HG03457 (cell line): Measurements from ENCODE around the gene GAS2L3.
"Not testable (repeated sequence)": the region's sequence is repeated elsewhere in the genome, so short reads cannot be mapped to it uniquely, and the experiment has no call there.

Experiments
- ATAC-seq: cut with Tn5 transposase; IDR thresholded peaks from one replicate; pipeline ENCODE4 v1.9.1; 2021; ENCODE audit warnings: moderate number of reproducible peaks; ENCODE audit not compliant: unreplicated experiment

The GAS2L3 gene

GRCh38 chr12:100574187-100575074 is 947 bp downstream of the GAS2L3 start:
- ATAC-seq: no peak

GRCh38 chr12:100576331-100577036 is 3.0 kb downstream of the GAS2L3 start:
- ATAC-seq: no peak

GRCh38 chr12:100578923-100579322 is 5.4 kb downstream of the GAS2L3 start:
- no peak for ATAC-seq

GRCh38 chr12:100579844-100580243 is 6.4 kb downstream of the GAS2L3 start:
- ATAC-seq: no peak

GRCh38 chr12:100584256-100584655 is 10.8 kb downstream of the GAS2L3 start:
- ATAC-seq: no peak

GRCh38 chr12:100591979-100592378 is 18.5 kb downstream of the GAS2L3 start:
- no peak for ATAC-seq

- ATAC-seq: no peak
Observed at GRCh38 chr12:100593490-100593889, 20.0 kb downstream of the GAS2L3 start.

GRCh38 chr12:100601626-100602025 is 28.1 kb downstream of the GAS2L3 start:
- no peak for ATAC-seq

GRCh38 chr12:100602997-100603396 is 29.5 kb downstream of the GAS2L3 start:
- not testable (repeated sequence) for ATAC-seq

- no peak for ATAC-seq
Observed at GRCh38 chr12:100608776-100609175, 35.3 kb downstream of the GAS2L3 start.

GRCh38 chr12:100610666-100611430 is 37.4 kb downstream of the GAS2L3 start:
- no peak for ATAC-seq

- ATAC-seq: no peak
Observed at GRCh38 chr12:100612606-100613005, 39.1 kb downstream of the GAS2L3 start.

- ATAC-seq: no peak
Observed at GRCh38 chr12:100624571-100624970, 51.1 kb downstream of the GAS2L3 start.

- no peak for ATAC-seq
Observed at GRCh38 chr12:100632445-100632892, 59.0 kb downstream of the GAS2L3 start.

- ATAC-seq: not testable (repeated sequence)
Observed at GRCh38 chr12:100633082-100633785, 59.8 kb downstream of the GAS2L3 start.

GRCh38 chr12:100643246-100643645 is 69.8 kb downstream of the GAS2L3 start:
- no peak for ATAC-seq

GRCh38 chr12:100646896-100647295 is 73.4 kb downstream of the GAS2L3 start:
- no peak for ATAC-seq

- ATAC-seq: no peak
Observed at GRCh38 chr12:100651108-100651507, 77.6 kb downstream of the GAS2L3 start.

GRCh38 chr12:100651694-100652093 is 78.2 kb downstream of the GAS2L3 start:
- no peak for ATAC-seq

GRCh38 chr12:100652488-100652887 is 79.0 kb downstream of the GAS2L3 start:
- ATAC-seq: no peak

- ATAC-seq: no peak
Observed at GRCh38 chr12:100656141-100656540, 82.7 kb downstream of the GAS2L3 start.
